Measurements from ENCODE around the gene KRT6A.
A peak's percentile ranks its signal among the peaks of the same experiment; 100 is the strongest.
"Not testable (repeated sequence)": the region's sequence is repeated elsewhere in the genome, so short reads cannot be mapped to it uniquely, and the experiment has no call there.

The KRT6A gene

GRCh38 chr12:52448228-52448627, 44.8 kb downstream of the KRT6A start:
- no peak overlapping the region for H3K4me2 ChIP-seq (ENCODE audit: low read depth, low read length)
- no peak overlapping the region for H2AFZ ChIP-seq (ENCODE audit: low read length)
- no peaks in the 10 kb centered on the region for H4K20me1 ChIP-seq (ENCODE audit: insufficient read depth, low read length)
- no peaks in the 10 kb centered on the region; the same call in 1 of the 2 replicates for H3K27me3 ChIP-seq (replicated peaks; ENCODE audit: insufficient read depth, low read length)
- no peaks in the 10 kb centered on the region for H3K36me3 ChIP-seq (replicated peaks; ENCODE audit: insufficient read depth, low read length)
- peak; percentile 16 for DNase-seq
- no peaks in the 10 kb centered on the region for H3K4me1 ChIP-seq (ENCODE audit: low read length)
- no peaks in the 10 kb centered on the region for H3F3A ChIP-seq (ENCODE audit: insufficient read depth, low read length)
- H3K4me3 ChIP-seq (ENCODE audit: low read length), result no peak overlapping the region
- H3K27ac ChIP-seq (ENCODE audit: low read length), result no peak overlapping the region
- no peak overlapping the region for H3K9ac ChIP-seq (ENCODE audit: low read length)
- no peaks in the 10 kb centered on the region for H3K79me2 ChIP-seq (ENCODE audit: low read length)
- H3K9me3 ChIP-seq (replicated peaks; ENCODE audit: insufficient read depth, low read length), result no peaks in the 10 kb centered on the region
- TF ChIP-seq CTCF (IDR thresholded peaks at IDR 0.05; ENCODE audit: low read length) (no peak), EZH2phosphoT487 (IDR thresholded peaks at IDR 0.05; ENCODE audit: low read length) (no peak), EZH2 (optimal IDR thresholded peaks at IDR 0.05; ENCODE audit: low read depth, low read length) (no peak)
- H3K9me2 ChIP-seq (replicated peaks; ENCODE audit: insufficient read depth, low read length), result no peaks in the 10 kb centered on the region

- not testable (repeated sequence) for H3K9ac ChIP-seq (ENCODE audit: low read length); H3K9me3 ChIP-seq (replicated peaks; ENCODE audit: insufficient read depth, low read length); H3K4me2 ChIP-seq (ENCODE audit: low read depth, low read length); H3K4me1 ChIP-seq (ENCODE audit: low read length); H3F3A ChIP-seq (ENCODE audit: insufficient read depth, low read length); H3K27ac ChIP-seq (ENCODE audit: low read length); H3K27me3 ChIP-seq (replicated peaks; ENCODE audit: insufficient read depth, low read length); DNase-seq; H3K79me2 ChIP-seq (ENCODE audit: low read length); H3K9me2 ChIP-seq (replicated peaks; ENCODE audit: insufficient read depth, low read length); H4K20me1 ChIP-seq (ENCODE audit: insufficient read depth, low read length); H2AFZ ChIP-seq (ENCODE audit: low read length); H3K4me3 ChIP-seq (ENCODE audit: low read length); H3K36me3 ChIP-seq (replicated peaks; ENCODE audit: insufficient read depth, low read length)
These were observed 45.9 kb downstream of the KRT6A start for GRCh38 chr12:52447196-52447595.

- Histone ChIP-seq H3K79me2 (ENCODE audit: low read length) (no peaks in the 10 kb centered on the region), H3K27me3 (replicated peaks; ENCODE audit: insufficient read depth, low read length) (peaks cover 12% of the 10 kb centered on the region; the same call in 1 of the 2 replicates), H4K20me1 (ENCODE audit: insufficient read depth, low read length) (no peaks in the 10 kb centered on the region)
These were observed 46.6 kb downstream of the KRT6A start for GRCh38 chr12:52446367-52447045.

More at GRCh38 chr12:52446367-52447045, 46.6 kb downstream of the KRT6A start:
- H3K9ac ChIP-seq (ENCODE audit: low read length), result no peak overlapping the region
- no peak overlapping the region for H3K27ac ChIP-seq (ENCODE audit: low read length)
- no peaks in the 10 kb centered on the region for H3K9me2 ChIP-seq (replicated peaks; ENCODE audit: insufficient read depth, low read length)
- no peaks in the 10 kb centered on the region for H3K9me3 ChIP-seq (replicated peaks; ENCODE audit: insufficient read depth, low read length)
- no peaks in the 10 kb centered on the region for H3F3A ChIP-seq (ENCODE audit: insufficient read depth, low read length)
- H3K4me2 ChIP-seq (ENCODE audit: low read depth, low read length), result no peak overlapping the region
- no peak overlapping the region for H2AFZ ChIP-seq (ENCODE audit: low read length)
- no peak for DNase-seq
- H3K36me3 ChIP-seq (replicated peaks; ENCODE audit: insufficient read depth, low read length), result no peaks in the 10 kb centered on the region
- H3K4me1 ChIP-seq (ENCODE audit: low read length), result no peaks in the 10 kb centered on the region
- no peak overlapping the region for H3K4me3 ChIP-seq (ENCODE audit: low read length)
- TF ChIP-seq CTCF (IDR thresholded peaks at IDR 0.05; ENCODE audit: low read length), result no peak
- no peak for TF ChIP-seq EZH2 (optimal IDR thresholded peaks at IDR 0.05; ENCODE audit: low read depth, low read length)
- no peak for TF ChIP-seq EZH2phosphoT487 (IDR thresholded peaks at IDR 0.05; ENCODE audit: low read length)

Measured in MM.1S (cell line).